ENCODE data around the gene TOMM34. TPM values are rescaled to one million over a fixed set of nuclear protein-coding genes. Genes with fewer than 3 reads are reported as not detected.

Gene TOMM34
- total RNA-seq, 1 experiment from 2014 or later: 35.9 TPM

GRCh38 chr20:44973053-44973452, 12.9 kb upstream of the TOMM34 start:
- Mint-ChIP-seq H3K4me1 (peaks cover 27% of the 10 kb centered on the region), H3K9me3 (no peaks in the 10 kb centered on the region), H3K36me3 (peaks cover 25% of the 10 kb centered on the region), H3K27me3 (ENCODE audit: low read depth) (no peaks in the 10 kb centered on the region), H3K27ac (no peak overlapping the region), H3K4me3 (no peak overlapping the region)
- no peak for TF ChIP-seq CREB1 (CRISPR knock-in tag; IDR thresholded peaks at IDR 0.05)
- TF ChIP-seq EMX1 (CRISPR knock-in tag; IDR thresholded peaks at IDR 0.05): no peak
- TF ChIP-seq, protein P1, sequence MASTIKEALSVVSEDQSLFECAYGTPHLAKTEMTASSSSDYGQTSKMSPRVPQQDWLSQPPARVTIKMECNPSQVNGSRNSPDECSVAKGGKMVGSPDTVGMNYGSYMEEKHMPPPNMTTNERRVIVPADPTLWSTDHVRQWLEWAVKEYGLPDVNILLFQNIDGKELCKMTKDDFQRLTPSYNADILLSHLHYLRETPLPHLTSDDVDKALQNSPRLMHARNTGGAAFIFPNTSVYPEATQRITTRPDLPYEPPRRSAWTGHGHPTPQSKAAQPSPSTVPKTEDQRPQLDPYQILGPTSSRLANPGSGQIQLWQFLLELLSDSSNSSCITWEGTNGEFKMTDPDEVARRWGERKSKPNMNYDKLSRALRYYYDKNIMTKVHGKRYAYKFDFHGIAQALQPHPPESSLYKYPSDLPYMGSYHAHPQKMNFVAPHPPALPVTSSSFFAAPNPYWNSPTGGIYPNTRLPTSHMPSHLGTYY (CRISPR knock-in tag; IDR thresholded peaks at IDR 0.05): no peak
- no peak for TF ChIP-seq ZNF512 (CRISPR knock-in tag; IDR thresholded peaks at IDR 0.05; ENCODE audit: borderline replicate concordance)
- TF ChIP-seq FOXJ3 (CRISPR knock-in tag; IDR thresholded peaks at IDR 0.05; ENCODE audit: borderline replicate concordance): no peak
- TF ChIP-seq, protein P2, sequence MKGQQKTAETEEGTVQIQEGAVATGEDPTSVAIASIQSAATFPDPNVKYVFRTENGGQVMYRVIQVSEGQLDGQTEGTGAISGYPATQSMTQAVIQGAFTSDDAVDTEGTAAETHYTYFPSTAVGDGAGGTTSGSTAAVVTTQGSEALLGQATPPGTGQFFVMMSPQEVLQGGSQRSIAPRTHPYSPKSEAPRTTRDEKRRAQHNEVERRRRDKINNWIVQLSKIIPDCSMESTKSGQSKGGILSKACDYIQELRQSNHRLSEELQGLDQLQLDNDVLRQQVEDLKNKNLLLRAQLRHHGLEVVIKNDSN (CRISPR knock-in tag; IDR thresholded peaks at IDR 0.05): no peak
- TF ChIP-seq TEAD1 (CRISPR knock-in tag; IDR thresholded peaks at IDR 0.05): no peak
- TF ChIP-seq SOX15 (CRISPR knock-in tag; IDR thresholded peaks at IDR 0.05): no peak
- no peak for TF ChIP-seq KAT7 (CRISPR knock-in tag; IDR thresholded peaks at IDR 0.05; ENCODE audit: borderline replicate concordance)
- ChIA-PET CTCF (no interaction called here), POLR2A (no interaction called here)
- ATAC-seq (no peak), DNase-seq (ENCODE audit: low spot score) (no peak)

GRCh38 chr20:44970243-44970757, 10.1 kb upstream of the TOMM34 start:
- Mint-ChIP-seq H3K4me3 (no peak overlapping the region), H3K27ac (no peak overlapping the region; the same call in 1 of the 2 replicates), H3K27me3 (ENCODE audit: low read depth) (no peaks in the 10 kb centered on the region), H3K4me1 (peaks cover 40% of the 10 kb centered on the region), H3K36me3 (peaks cover 25% of the 10 kb centered on the region), H3K9me3 (no peaks in the 10 kb centered on the region)
- TF ChIP-seq NR2C2 (CRISPR knock-in tag; IDR thresholded peaks at IDR 0.05) (no peak), CDX4 (CRISPR knock-in tag; IDR thresholded peaks at IDR 0.05; ENCODE audit: borderline replicate concordance) (no peak), SOX15 (CRISPR knock-in tag; IDR thresholded peaks at IDR 0.05) (no peak), GTF2I (CRISPR knock-in tag; conservative IDR thresholded peaks at IDR 0.05) (no peak), IRF2 (CRISPR knock-in tag; IDR thresholded peaks at IDR 0.05; ENCODE audit: borderline replicate concordance, low read depth) (no peak), ETV6 (CRISPR knock-in tag; IDR thresholded peaks at IDR 0.05) (no peak), ZNF263 (CRISPR knock-in tag; IDR thresholded peaks at IDR 0.05; ENCODE audit: low read depth) (no peak), FOXP1 (CRISPR knock-in tag; IDR thresholded peaks at IDR 0.05; ENCODE audit: borderline replicate concordance) (no peak), GABPB1 (CRISPR knock-in tag; IDR thresholded peaks at IDR 0.05) (no peak), OVOL2 (CRISPR knock-in tag; IDR thresholded peaks at IDR 0.05; ENCODE audit: borderline replicate concordance) (no peak), ELF4 (CRISPR knock-in tag; IDR thresholded peaks at IDR 0.05; ENCODE audit: low read depth) (no peak), GRHL2 (CRISPR knock-in tag; IDR thresholded peaks at IDR 0.05; ENCODE audit: insufficient replicate concordance, severe bottlenecking) (no peak), SP1 (CRISPR knock-in tag; conservative IDR thresholded peaks at IDR 0.05) (no peak)
- TF ChIP-seq, protein P3, sequence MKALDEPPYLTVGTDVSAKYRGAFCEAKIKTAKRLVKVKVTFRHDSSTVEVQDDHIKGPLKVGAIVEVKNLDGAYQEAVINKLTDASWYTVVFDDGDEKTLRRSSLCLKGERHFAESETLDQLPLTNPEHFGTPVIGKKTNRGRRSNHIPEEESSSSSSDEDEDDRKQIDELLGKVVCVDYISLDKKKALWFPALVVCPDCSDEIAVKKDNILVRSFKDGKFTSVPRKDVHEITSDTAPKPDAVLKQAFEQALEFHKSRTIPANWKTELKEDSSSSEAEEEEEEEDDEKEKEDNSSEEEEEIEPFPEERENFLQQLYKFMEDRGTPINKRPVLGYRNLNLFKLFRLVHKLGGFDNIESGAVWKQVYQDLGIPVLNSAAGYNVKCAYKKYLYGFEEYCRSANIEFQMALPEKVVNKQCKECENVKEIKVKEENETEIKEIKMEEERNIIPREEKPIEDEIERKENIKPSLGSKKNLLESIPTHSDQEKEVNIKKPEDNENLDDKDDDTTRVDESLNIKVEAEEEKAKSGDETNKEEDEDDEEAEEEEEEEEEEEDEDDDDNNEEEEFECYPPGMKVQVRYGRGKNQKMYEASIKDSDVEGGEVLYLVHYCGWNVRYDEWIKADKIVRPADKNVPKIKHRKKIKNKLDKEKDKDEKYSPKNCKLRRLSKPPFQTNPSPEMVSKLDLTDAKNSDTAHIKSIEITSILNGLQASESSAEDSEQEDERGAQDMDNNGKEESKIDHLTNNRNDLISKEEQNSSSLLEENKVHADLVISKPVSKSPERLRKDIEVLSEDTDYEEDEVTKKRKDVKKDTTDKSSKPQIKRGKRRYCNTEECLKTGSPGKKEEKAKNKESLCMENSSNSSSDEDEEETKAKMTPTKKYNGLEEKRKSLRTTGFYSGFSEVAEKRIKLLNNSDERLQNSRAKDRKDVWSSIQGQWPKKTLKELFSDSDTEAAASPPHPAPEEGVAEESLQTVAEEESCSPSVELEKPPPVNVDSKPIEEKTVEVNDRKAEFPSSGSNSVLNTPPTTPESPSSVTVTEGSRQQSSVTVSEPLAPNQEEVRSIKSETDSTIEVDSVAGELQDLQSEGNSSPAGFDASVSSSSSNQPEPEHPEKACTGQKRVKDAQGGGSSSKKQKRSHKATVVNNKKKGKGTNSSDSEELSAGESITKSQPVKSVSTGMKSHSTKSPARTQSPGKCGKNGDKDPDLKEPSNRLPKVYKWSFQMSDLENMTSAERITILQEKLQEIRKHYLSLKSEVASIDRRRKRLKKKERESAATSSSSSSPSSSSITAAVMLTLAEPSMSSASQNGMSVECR (CRISPR knock-in tag; IDR thresholded peaks at IDR 0.05; ENCODE audit: borderline replicate concordance): no peak
- TF ChIP-seq, protein P4, sequence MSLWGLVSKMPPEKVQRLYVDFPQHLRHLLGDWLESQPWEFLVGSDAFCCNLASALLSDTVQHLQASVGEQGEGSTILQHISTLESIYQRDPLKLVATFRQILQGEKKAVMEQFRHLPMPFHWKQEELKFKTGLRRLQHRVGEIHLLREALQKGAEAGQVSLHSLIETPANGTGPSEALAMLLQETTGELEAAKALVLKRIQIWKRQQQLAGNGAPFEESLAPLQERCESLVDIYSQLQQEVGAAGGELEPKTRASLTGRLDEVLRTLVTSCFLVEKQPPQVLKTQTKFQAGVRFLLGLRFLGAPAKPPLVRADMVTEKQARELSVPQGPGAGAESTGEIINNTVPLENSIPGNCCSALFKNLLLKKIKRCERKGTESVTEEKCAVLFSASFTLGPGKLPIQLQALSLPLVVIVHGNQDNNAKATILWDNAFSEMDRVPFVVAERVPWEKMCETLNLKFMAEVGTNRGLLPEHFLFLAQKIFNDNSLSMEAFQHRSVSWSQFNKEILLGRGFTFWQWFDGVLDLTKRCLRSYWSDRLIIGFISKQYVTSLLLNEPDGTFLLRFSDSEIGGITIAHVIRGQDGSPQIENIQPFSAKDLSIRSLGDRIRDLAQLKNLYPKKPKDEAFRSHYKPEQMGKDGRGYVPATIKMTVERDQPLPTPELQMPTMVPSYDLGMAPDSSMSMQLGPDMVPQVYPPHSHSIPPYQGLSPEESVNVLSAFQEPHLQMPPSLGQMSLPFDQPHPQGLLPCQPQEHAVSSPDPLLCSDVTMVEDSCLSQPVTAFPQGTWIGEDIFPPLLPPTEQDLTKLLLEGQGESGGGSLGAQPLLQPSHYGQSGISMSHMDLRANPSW (CRISPR knock-in tag; conservative IDR thresholded peaks at IDR 0.05; ENCODE audit: low read depth): no peak
- ChIA-PET POLR2A (no interaction called here), CTCF (interaction anchor here (1.2 kb wide), 1 partner anchor 126 kb away, joined by 3 read pairs; no protein-coding TSS in a partner anchor)
- DNase-seq (ENCODE audit: low spot score): no peak
- no peak for ATAC-seq
